NCI-H1417 treated with DMSO at 0.1 percent for 48 hours (cell line): ENCODE measurements around the gene NLRP3.
"Not testable (repeated sequence)": the region's sequence is repeated elsewhere in the genome, so short reads cannot be mapped to it uniquely, and the experiment has no call there.

Experiments used
- DNase-seq: peaks from one replicate; lab custom pipeline; 2025; lab: John Stamatoyannopoulos, UW

NLRP3 gene

DNA sequence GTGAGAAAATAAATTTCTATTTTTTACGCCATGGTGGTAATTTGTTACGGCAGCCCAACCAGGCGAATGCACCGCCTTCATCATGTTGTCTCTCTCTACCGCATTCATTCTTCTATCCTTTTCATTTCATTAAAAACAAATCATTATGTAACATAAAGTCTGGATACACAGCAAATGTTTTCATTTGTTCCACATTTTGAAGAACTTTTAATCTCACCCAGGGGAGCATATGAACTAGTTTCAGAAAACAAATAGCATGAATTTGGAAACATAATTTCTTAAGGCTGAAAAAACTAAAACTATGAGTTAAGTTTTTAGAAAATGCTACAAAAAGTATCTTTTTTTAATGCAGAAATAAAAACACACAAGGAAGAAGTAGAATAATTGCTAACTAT lies 53.2 kb downstream of the NLRP3 start:
- no peak for DNase-seq

DNA sequence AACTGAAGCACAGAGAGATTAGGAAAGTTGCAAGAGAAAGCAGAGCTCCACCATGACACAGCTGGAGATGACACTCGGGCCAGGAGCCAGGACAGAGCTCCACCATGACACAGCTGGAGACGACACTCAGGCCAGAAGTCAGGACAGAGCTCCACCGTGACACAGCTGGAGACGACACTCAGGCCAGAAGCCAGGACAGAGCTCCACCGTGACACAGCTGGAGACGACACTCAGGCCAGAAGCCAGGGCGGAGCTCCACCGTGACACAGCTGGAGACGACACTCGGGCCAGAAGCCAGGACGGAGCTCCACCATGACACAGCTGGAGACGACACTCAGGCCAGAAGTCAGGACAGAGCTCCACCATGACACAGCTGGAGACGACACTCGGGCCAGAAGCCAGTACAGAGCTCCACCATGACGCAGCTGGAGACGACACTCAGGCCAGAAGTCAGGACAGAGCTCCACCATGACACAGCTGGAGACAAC lies 55.0 kb downstream of the NLRP3 start:
- not testable (repeated sequence) for DNase-seq

DNA sequence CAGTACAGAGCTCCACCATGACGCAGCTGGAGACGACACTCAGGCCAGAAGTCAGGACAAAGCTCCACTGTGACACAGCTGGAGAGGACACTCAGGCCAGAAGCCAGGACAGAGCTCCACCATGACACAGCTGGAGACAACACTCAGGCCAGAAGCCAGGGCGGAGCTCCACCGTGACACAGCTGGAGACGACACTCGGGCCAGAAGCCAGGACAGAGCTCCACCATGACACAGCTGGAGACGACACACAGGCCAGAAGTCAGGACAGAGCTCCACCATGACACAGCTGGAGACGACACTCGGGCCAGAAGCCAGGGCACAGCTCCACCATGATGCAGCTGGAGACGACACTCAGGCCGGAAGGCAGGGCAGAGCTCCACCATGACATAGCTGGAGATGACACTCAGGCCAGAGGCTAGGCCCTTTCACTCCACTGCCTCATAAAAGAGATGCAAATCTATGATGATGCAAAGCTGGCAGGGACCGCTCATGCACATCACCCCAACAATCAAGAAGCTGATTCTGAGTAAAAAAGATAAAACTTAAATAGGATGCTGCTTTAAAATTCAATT lies 55.6 kb downstream of the NLRP3 start:
- DNase-seq = no peak

GRCh38 chr1:247472035-247472434 lies 56.1 kb downstream of the NLRP3 start:
- no peak for DNase-seq

GRCh38 chr1:247474367-247474766 lies 58.4 kb downstream of the NLRP3 start:
- DNase-seq = no peak

DNA sequence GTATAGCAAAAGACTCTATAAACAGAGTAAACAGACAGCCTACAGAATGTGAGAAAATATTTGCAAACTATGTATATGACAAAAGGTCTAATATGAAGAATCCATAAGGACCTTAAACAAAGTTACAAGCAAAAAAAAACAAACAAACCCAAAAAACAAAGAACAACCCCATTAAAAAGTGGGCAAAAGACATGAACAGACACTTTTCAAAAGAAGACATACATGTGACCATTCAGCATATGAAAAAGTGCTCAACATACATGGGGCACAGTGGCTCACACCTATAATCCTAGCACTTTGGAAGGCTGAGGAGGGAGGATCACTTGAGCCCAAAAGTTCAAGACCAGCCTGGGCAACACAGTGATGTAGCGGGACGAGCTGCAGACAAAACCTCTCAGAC lies 59.8 kb downstream of the NLRP3 start:
- no peak for DNase-seq

- DNase-seq = not testable (repeated sequence)
Observed at GRCh38 chr1:247476328-247477058, 60.5 kb downstream of the NLRP3 start.

DNA sequence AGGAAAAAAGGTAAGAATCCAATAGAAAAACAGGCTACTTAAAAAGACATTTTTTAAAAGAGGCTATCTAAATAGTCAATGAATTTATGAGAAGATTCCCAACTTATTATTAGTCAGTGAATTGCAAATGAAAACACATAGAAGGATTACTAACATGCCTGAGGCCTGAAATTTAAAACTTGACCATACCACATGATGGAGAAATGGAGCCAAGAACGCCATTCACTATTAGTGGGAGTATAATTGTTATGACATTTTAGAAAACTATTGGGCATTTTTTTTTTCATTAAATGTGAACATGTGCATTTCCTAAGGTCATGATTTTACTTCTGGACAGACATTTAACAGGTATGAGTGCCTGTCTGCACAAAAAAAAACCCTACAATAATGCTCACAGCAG lies 66.8 kb downstream of the NLRP3 start:
- DNase-seq = no peak

GRCh38 chr1:247487057-247487456 lies 71.1 kb downstream of the NLRP3 start:
- DNase-seq = no peak

DNA sequence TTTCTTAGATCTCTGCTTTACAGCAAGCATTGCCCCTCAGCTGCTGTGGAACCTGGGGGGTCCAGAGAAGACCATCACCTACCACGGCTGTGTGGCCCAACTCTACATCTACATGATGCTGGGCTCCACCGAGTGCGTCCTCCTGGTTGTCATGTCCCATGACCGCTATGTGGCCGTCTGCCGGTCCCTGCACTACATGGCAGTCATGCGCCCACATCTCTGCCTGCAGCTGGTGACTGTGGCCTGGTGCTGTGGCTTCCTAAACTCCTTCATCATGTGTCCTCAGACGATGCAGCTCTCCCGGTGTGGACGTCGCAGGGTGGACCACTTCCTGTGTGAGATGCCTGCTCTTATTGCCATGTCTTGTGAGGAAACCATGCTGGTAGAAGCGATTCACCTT lies 75.4 kb downstream of the NLRP3 start:
- DNase-seq = no peak

- DNase-seq = no peak
Observed at GRCh38 chr1:247493106-247493505, 77.1 kb downstream of the NLRP3 start.

DNA sequence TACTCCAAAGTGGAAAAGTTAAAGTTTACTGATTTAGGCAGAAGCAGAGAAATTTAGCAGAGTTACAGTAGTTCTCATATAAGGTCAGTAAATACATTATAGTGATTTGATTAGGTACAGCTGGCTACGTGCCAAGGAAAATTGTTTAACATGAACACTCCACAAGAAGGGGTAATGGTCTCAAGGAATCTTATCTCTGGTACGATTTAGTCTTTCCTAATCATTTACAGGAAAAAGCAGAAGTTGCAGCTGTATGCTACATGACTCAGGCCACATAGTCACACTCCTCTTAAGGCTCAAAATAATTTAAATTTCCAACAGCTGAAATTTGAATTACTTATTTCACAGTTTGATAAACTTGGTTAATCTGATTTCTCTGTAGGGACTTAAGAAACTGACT lies 78.8 kb downstream of the NLRP3 start:
- no peak for DNase-seq

- DNase-seq = no peak
Observed at GRCh38 chr1:247496581-247497285, 80.8 kb downstream of the NLRP3 start.
